Tibial nerve (tissue), 4 donors: Measurements from ENCODE around the gene MEF2D. TPM values are rescaled to one million over a fixed set of nuclear protein-coding genes. Genes with fewer than 3 reads are reported as not detected.

Experiments
- DNase-seq, 2 donors: peaks; one replicate each; pipeline ENCODE4 v3.0.0-alpha.2; 2019; ENCODE audit warnings: low spot score in 2 of 2
- H3K27ac ChIP-seq, 4 donors: fragments of 200-600 bp; sonication (generic) in 3 of 4; one replicate each; pipeline ENCODE4 v1.5.1; 2017 to 2019; ENCODE audit warnings: mild to moderate bottlenecking in 1 of 4
- H3K27me3 ChIP-seq, 2 donors: fragments of 200-600 bp; sonication (generic) in 1 of 2; one replicate each; pipeline versions ENCODE4 v1.5.1 to v1.6.0; 2017 to 2019
- H3K36me3 ChIP-seq, 3 donors: fragments of 200-600 bp; sonication (generic); one replicate each; pipeline ENCODE4 v1.5.1; 2018 to 2019
- H3K4me1 ChIP-seq, 4 donors: fragments of 200-600 bp; sonication (generic) in 3 of 4; one replicate each; pipeline ENCODE4 v1.5.1; 2017 to 2019
- H3K4me3 ChIP-seq, 4 donors: fragments of 200-600 bp; sonication (generic) in 3 of 4; one replicate each; pipeline ENCODE4 v1.5.1; 2017 to 2019; ENCODE audit warnings: mild to moderate bottlenecking in 1 of 4, moderate library complexity in 1 of 4
- H3K9me3 ChIP-seq, 4 donors: fragments of 200-600 bp; sonication (generic) in 3 of 4; one replicate each; pipeline ENCODE4 v1.5.1; 2017 to 2019
- CTCF ChIP-seq, 5 experiments: fragments of 200-600 bp in 3 of 5; fragments of 450-650 bp in 2 of 5; sonication (generic) in 3 of 5; IDR thresholded peaks; one replicate each; pipeline ENCODE4 v1.5.1; 2016 to 2019; ENCODE audit warnings: antibody characterized with exemption in 5 of 5, mild to moderate bottlenecking in 3 of 5, moderate library complexity in 2 of 5
- EP300 ChIP-seq, 2 donors: sonication (generic); formaldehyde crosslinking; IDR thresholded peaks; one replicate each; pipeline ENCODE4 v1.6.1; 2017; ENCODE audit warnings: antibody characterized with exemption in 2 of 2, mild to moderate bottlenecking in 1 of 2
- POLR2A ChIP-seq, 2 donors: fragments of 450-650 bp; IDR thresholded peaks; one replicate each; pipeline ENCODE4 v1.6.1; 2017; ENCODE audit warnings: antibody characterized with exemption in 2 of 2, mild to moderate bottlenecking in 2 of 2, moderate library complexity in 2 of 2
- WGBS, 2 donors: methylation state at CpG; one replicate each; pipeline ENCODE4 v1.1.5; 2018; 5-methylcytosine and 5-hydroxymethylcytosine counted together
- total RNA-seq, 4 donors: library from RNA; depleted of rRNA; stranded (reverse); fragments of >200 nt; gene quantifications; one replicate each; pipeline ENCODE4 v1.1.0, GENCODE V29; 2016

MEF2D gene
- total RNA-seq, 4 donors from 2014 or later = 67.5 to 84.9 (median 70.8) TPM

DNA sequence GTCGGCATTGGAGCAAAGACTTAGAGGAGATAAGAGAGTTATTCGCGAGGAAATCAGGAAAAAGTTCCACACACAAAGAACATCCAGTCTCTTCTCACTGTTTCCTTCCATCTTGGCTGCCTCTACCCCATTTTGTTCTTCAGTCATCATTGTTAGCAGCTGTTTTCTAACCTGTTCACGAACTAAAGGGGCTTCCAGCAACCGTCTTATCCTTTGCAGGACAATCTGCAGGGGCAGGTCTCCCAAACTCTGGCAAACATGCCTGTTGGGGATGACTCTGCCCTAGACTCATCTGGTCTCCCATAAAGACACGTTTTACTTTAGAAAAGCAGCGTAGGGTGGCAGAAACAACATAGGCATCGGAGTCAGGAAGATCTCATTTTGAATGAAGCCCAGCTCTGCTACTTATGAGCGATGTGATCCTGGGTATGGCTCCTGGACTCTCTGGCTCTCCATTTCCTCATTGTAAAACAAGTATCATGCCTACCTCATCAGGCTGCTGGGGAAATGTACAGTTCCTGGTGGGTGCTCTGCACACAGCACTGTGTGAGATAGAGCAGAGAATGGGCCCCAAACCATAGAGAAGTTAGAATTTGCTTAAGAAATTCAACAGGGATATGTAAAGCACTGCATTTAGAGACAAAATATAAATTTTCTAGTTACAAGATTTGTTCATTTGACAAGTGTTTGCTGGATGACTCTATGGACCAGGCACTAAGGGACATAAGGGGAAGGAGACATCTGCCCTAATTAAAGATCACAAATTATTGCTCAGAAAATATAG is 59.7 kb downstream of the MEF2D start:
- Histone ChIP-seq H3K27ac (no peak overlapping the region), H3K9me3 (no peaks in the 10 kb centered on the region), H3K4me1 (peaks cover 0 to 17% (median 9%) of the 10 kb centered on the region in 4 donors), H3K4me3 (no peak overlapping the region), H3K27me3 (peaks cover 4 to 99% of the 10 kb centered on the region in 2 donors), H3K36me3 (no peaks in the 10 kb centered on the region)
- 17 to 28% methylated on average over 9 of the region's 9 CpGs for WGBS, 2 donors
- no peak for TF ChIP-seq POLR2A (IDR thresholded peaks at IDR 0.05)
- no peak for TF ChIP-seq CTCF (IDR thresholded peaks at IDR 0.05)
- no peak for TF ChIP-seq EP300 (IDR thresholded peaks at IDR 0.05)
- no peak for DNase-seq

DNA sequence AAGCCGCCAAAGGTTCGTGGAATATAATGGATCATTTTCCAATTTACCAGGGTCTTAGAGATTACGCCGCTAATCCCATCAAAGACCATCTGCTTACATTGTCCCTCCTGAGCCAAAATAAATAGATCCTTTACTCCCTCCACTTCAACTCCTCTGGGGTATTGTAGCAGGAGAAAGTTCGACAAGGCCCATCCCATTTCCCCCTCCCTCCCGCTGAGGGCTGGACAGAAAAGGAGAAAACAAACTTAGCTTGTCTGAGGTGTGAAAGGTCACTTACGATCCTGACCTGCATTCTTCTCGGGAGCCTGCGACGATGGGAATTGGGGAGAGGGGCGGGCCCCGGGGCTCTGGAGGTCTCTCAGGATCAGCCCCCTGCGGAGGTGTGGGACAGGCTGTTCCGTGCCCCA is 60.8 kb downstream of the MEF2D start:
- H3K36me3 ChIP-seq = no peaks in the 10 kb centered on the region
- H3K4me1 ChIP-seq = peaks cover 0 to 21% (median 11%) of the 10 kb centered on the region in 4 donors
- H3K4me3 ChIP-seq = no peak overlapping the region
- peaks cover 7 to 100% of the 10 kb centered on the region in 2 donors for H3K27me3 ChIP-seq
- no peak overlapping the region for H3K27ac ChIP-seq
- DNase-seq = no peak
- TF ChIP-seq POLR2A (IDR thresholded peaks at IDR 0.05) = no peak
- TF ChIP-seq CTCF (IDR thresholded peaks at IDR 0.05) = no peak
- TF ChIP-seq EP300 (IDR thresholded peaks at IDR 0.05) = no peak
- WGBS, 2 donors = 9 to 12% methylated on average over 14 of the region's 14 CpGs
- no peaks in the 10 kb centered on the region for H3K9me3 ChIP-seq

DNA sequence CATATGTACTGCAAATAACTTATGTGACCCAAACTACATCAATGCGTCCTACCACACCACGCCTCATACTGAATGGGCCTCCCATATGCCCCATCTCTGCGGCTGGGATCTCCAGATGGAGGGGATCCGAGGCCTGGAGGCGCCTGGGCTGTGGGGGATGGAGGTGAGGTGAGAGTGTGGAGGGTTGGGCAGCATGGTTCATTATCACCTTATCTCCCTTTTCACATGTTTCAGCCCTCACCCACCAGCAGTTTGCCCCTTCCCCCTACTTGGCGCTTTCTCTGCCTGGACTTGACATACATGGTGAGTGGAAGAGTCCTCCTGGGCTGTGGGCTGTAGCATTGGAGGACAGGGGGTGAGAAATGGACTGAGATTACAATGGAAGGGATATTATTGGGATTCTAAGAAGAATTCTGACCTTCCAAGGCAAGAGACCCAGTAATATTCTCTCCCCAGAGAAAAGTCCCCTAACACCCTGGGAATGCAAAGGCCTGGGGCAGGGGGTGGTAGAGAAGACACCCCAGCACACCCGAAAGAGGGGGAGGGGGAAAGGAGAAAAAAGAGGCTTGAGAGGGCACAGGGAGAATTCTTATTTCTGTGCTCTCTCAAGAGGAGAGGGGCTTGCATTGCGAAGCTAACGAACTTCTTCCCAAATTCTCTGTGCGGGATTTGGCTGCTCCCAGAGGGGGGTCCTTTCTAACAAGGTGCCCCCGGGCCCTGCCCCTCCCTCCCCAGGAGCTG is 61.4 kb downstream of the MEF2D start:
- TF ChIP-seq CTCF (IDR thresholded peaks at IDR 0.05) = no peak
- TF ChIP-seq POLR2A (IDR thresholded peaks at IDR 0.05) = no peak
- TF ChIP-seq EP300 (IDR thresholded peaks at IDR 0.05) = no peak
- no peak overlapping the region for H3K4me3 ChIP-seq
- no peak overlapping the region for H3K27ac ChIP-seq
- no peaks in the 10 kb centered on the region for H3K36me3 ChIP-seq
- DNase-seq = no peak
- H3K4me1 ChIP-seq = peaks cover 0 to 21% (median 11%) of the 10 kb centered on the region in 4 donors
- H3K9me3 ChIP-seq = no peaks in the 10 kb centered on the region
- H3K27me3 ChIP-seq = peaks cover 7 to 100% of the 10 kb centered on the region in 2 donors
- WGBS, 2 donors = 24 to 33% methylated on average over 11 of the region's 11 CpGs

DNA sequence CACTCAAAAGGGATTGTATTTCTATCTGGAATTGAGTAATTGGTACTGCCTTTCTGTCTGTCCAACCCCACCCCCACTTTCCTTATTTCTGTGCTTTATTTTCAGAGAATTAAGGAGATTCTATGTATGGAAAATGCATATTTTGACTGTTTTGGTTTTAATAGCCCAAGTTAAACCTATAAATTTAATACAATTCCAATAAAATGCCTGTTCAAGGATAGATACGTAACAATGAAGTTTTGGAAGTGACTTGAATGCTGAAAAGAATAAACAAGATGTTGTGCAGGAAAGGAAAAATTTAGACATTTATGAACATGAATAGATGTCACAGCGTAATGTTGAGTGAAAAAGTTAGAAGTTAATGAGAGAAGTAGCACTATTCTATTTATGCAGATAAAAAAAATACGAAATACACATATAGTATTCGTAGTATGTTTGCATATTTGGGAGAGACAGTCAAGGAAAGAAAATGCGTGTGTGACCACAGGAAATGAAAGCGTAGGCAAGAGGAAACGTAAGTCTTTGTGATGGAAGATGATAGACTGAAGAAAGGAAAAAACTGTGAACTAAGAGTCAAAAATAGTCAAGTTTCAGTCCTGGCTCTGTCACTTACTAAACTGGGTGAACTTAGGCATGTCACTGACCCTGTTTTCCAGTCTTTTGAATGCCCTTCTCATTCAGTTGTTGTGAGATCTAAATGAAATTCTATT is 62.1 kb downstream of the MEF2D start:
- H3K27me3 ChIP-seq = peaks cover 7 to 100% of the 10 kb centered on the region in 2 donors
- H3K9me3 ChIP-seq = no peaks in the 10 kb centered on the region
- DNase-seq = no peak
- WGBS, 2 donors = 35 to 46% methylated on average over 7 of the region's 7 CpGs
- no peak overlapping the region for H3K4me3 ChIP-seq
- no peak overlapping the region for H3K27ac ChIP-seq
- no peaks in the 10 kb centered on the region for H3K36me3 ChIP-seq
- peaks cover 0 to 21% (median 11%) of the 10 kb centered on the region in 4 donors for H3K4me1 ChIP-seq
- no peak for TF ChIP-seq CTCF (IDR thresholded peaks at IDR 0.05)
- no peak for TF ChIP-seq POLR2A (IDR thresholded peaks at IDR 0.05)
- no peak for TF ChIP-seq EP300 (IDR thresholded peaks at IDR 0.05)
